Panc1 (cell line): ENCODE measurements around the gene ZNF639. TPM values are rescaled to one million over a fixed set of nuclear protein-coding genes. Genes with fewer than 3 reads are reported as not detected.

Experiments used
- ATAC-seq: fragments of 200-7000 bp; cut with Tn5 transposase; 2 replicates; pipeline ENCODE4 v1.9.1; 2020; ENCODE audit warnings: mild to moderate bottlenecking, moderate library complexity
- BruUV-seq: library from RNA; stranded (reverse); fragments of 400-500 nt; replicated peaks from 2 replicates; lab custom pipeline; 2021; lab: Mats Ljungman, UMichigan
- CTCF ChIA-PET: fragments of 300-600 bp; sonication (Branson Sonifier 250); formaldehyde crosslinking; loops from one replicate; lab custom pipeline; 2022; ENCODE audit warnings: antibody characterized with exemption; lab: Charles Lee
- POLR2A ChIA-PET: fragments of 300-600 bp; sonication (Branson Sonifier 250); formaldehyde crosslinking; loops from one replicate; lab custom pipeline; 2022; ENCODE audit warnings: antibody characterized with exemption; lab: Charles Lee
- DNase-seq: peaks from one replicate; pipeline ENCODE4 v3.0.0-alpha.2; 2010; ENCODE audit warnings: low read depth, low spot score
- H3K27ac ChIP-seq: 2 replicates; pipeline ENCODE4 v1.5.1; 2011; ENCODE audit warnings: mild to moderate bottlenecking, low read length, inconsistent platforms
- H3K27me3 ChIP-seq: fragments of 200-500 bp; sonication (Bioruptor generic); 2 replicates; pipeline ENCODE4 v1.6.0; 2014; ENCODE audit warnings: low read length, inconsistent platforms; ENCODE audit not compliant: control insufficient read depth, insufficient read depth
- H3K36me3 ChIP-seq: fragments of 200-500 bp; sonication (Bioruptor generic); 2 replicates; pipeline ENCODE4 v1.5.1; 2014; ENCODE audit warnings: inconsistent platforms, mild to moderate bottlenecking, low read length, moderate library complexity; ENCODE audit not compliant: control insufficient read depth, insufficient read depth
- H3K4me1 ChIP-seq: 2 replicates; pipeline ENCODE4 v1.5.1; 2011; ENCODE audit warnings: inconsistent platforms, mild to moderate bottlenecking, low read length, moderate library complexity; ENCODE audit not compliant: control insufficient read depth, insufficient read depth
- H3K4me3 ChIP-seq, 2 experiments: 2 replicates each; pipeline ENCODE4 v1.5.1; 2011 to 2012; ENCODE audit warnings: low read depth in 2 of 2, low read length in 2 of 2, mild to moderate bottlenecking in 2 of 2, inconsistent platforms in 1 of 2, moderate library complexity in 1 of 2
- H3K9me3 ChIP-seq: fragments of 200-500 bp; sonication (Bioruptor generic); 2 replicates; pipeline ENCODE4 v1.5.1; 2014; ENCODE audit warnings: low read depth, mild to moderate bottlenecking, inconsistent platforms, low read length, moderate library complexity; ENCODE audit not compliant: control insufficient read depth, insufficient read depth
- POLR2AphosphoS5 ChIP-seq: IDR thresholded peaks from 2 replicates; pipeline ENCODE4 v1.6.1; 2012; ENCODE audit warnings: mild to moderate bottlenecking, low read depth, low read length, moderate library complexity
- REST ChIP-seq, 2 experiments: IDR thresholded peaks; 2 replicates each; pipeline ENCODE4 v1.6.1; 2011 to 2012; ENCODE audit warnings: low read depth in 2 of 2, control low read depth in 1 of 2, low read length in 1 of 2, mild to moderate bottlenecking in 1 of 2, moderate library complexity in 1 of 2; ENCODE audit not compliant: insufficient read depth in 1 of 2
- SIN3A ChIP-seq: IDR thresholded peaks from 2 replicates; pipeline ENCODE4 v1.6.1; 2012; ENCODE audit warnings: low read depth, mild to moderate bottlenecking, low read length, moderate library complexity, borderline replicate concordance; ENCODE audit not compliant: insufficient read depth
- TCF7L2 ChIP-seq: IDR thresholded peaks from 2 replicates; pipeline ENCODE4 v1.6.1; 2011; ENCODE audit warnings: mild to moderate bottlenecking, low read depth, low read length, inconsistent platforms
- in situ Hi-C: cut with HindIII; loops from 2 replicates; pipeline ENCODE4 v1.10.0; 2016; ENCODE audit warnings: low sequenced_read_pairs, low pct_unique_long_range_greater_than_20kb
- intact Hi-C: fragments of 100-400 bp; cut with micrococcal nuclease; formaldehyde crosslinking; loops from one replicate; pipeline ENCODE4 v1.10.0; 2022; ENCODE audit not compliant: unreplicated experiment
- total RNA-seq: library from RNA; stranded (reverse); gene quantifications from one replicate; pipeline ENCODE4 v1.2.1, GENCODE V29; 2021; ENCODE audit not compliant: unreplicated experiment
- TF ChIP-seq, protein P1 (sequence below): fragments of 450-650 bp; IDR thresholded peaks from 2 replicates; pipeline ENCODE4 v1.5.1; 2017; ENCODE audit warnings: mild to moderate bottlenecking

ZNF639 gene
- total RNA-seq, 1 experiment from 2014 or later = 56.1 TPM

DNA sequence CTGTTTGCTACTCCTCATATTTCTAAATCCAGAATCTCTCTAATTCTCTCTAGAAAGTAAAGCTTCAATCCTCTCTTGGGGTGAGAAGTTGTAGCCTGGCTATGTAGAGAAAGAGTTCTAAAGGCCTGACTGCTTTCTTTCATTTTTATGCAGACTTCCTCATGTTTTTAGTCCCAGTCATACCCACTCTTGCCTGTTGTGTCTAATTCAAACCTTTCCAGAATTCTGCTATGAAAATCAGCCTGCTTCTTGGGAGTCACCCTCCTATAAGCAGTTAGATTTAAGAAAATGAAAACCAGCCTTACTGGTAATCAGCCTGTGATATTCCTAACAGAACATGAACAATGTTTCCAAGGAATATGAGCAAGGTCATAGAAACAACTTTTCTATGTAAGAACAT lies 14.8 kb upstream of the ZNF639 start:
- no peaks in the 10 kb centered on the region for H3K36me3 ChIP-seq
- DNase-seq (no peak), ATAC-seq (no peak)
- in situ Hi-C loops = no loop called here
- no TSS peak for BruUV-seq
- no peaks in the 10 kb centered on the region for H3K27me3 ChIP-seq
- ChIA-PET POLR2A (no interaction called here), CTCF (no interaction called here)
- intact Hi-C loops = no loop called here
- TF ChIP-seq REST (IDR thresholded peaks at IDR 0.05; ENCODE audit: insufficient read depth in 1 of 2, low read depth in 2 of 2, low read length in 1 of 2) (no peak), POLR2AphosphoS5 (no peak), TCF7L2 (no peak), SIN3A (no peak)
- TF ChIP-seq, protein P1, sequence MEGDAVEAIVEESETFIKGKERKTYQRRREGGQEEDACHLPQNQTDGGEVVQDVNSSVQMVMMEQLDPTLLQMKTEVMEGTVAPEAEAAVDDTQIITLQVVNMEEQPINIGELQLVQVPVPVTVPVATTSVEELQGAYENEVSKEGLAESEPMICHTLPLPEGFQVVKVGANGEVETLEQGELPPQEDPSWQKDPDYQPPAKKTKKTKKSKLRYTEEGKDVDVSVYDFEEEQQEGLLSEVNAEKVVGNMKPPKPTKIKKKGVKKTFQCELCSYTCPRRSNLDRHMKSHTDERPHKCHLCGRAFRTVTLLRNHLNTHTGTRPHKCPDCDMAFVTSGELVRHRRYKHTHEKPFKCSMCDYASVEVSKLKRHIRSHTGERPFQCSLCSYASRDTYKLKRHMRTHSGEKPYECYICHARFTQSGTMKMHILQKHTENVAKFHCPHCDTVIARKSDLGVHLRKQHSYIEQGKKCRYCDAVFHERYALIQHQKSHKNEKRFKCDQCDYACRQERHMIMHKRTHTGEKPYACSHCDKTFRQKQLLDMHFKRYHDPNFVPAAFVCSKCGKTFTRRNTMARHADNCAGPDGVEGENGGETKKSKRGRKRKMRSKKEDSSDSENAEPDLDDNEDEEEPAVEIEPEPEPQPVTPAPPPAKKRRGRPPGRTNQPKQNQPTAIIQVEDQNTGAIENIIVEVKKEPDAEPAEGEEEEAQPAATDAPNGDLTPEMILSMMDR = no peak
- no peak overlapping the region for H3K27ac ChIP-seq
- H3K4me3 ChIP-seq = no peak overlapping the region
- no peaks in the 10 kb centered on the region for H3K4me1 ChIP-seq
- H3K9me3 ChIP-seq = no peaks in the 10 kb centered on the region

DNA sequence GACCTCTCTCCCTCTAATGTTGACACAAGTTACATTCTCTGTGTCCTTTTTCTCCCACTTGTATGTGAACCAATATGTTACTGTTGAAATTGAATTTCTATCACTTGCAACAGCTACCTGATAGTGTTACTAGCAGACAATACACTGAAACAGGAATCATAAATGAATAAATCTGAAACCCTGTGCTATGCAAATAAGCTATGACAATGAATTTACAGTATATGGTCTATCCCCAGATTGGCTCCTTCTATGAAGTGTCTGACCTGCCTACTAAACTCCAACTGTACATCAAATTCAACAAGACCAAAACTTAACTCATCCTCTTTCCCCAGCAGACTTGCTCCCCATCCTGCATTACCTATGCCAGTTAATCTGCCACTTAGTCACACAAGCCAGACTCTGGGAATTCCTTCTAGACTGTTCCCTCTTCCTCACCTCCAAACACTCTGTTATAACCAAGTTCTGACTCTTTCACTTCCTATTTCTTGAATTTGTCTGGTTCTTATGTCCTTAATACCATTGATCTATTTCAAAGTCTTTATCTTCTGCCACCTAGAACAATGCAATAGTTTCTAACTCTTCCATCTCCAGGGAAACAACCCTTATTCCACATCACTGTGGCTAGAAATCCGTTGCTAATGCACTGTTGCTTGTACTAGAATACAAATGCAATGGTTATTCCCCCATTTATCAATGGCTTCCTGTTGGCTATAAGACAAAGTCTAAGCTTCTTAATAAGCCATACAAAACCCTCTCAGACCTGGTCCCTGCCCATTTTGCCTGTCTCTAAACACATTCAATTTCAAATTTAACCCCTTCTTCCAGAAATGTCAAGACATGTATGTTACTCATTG lies 13.4 kb upstream of the ZNF639 start:
- CTCF ChIA-PET = no interaction called here
- Histone ChIP-seq H3K36me3 (no peaks in the 10 kb centered on the region), H3K27me3 (no peaks in the 10 kb centered on the region), H3K27ac (no peak overlapping the region), H3K9me3 (no peaks in the 10 kb centered on the region), H3K4me1 (no peaks in the 10 kb centered on the region), H3K4me3 (no peak overlapping the region)
- intact Hi-C loops (no loop called here), in situ Hi-C loops (no loop called here)
- BruUV-seq = no TSS peak
- DNase-seq (no peak), ATAC-seq (no peak)
- TF ChIP-seq POLR2AphosphoS5 (no peak), REST (IDR thresholded peaks at IDR 0.05; ENCODE audit: insufficient read depth in 1 of 2, low read depth in 2 of 2, low read length in 1 of 2) (no peak), SIN3A (no peak), TCF7L2 (no peak)
- TF ChIP-seq, protein P1 = no peak
- POLR2A ChIA-PET = interaction anchor here (0.7 kb wide), 1 partner anchor 143 kb away, joined by 3 read pairs; no protein-coding TSS in a partner anchor
